ENCODE results near the gene ALKAL2.

ALKAL2 gene

GRCh38 chr2:255195-255594 is 32.7 kb downstream of the ALKAL2 start:
- TF ChIP-seq CTCF (IDR thresholded peaks at IDR 0.05; ENCODE audit: low read depth, low read length), result no peak
- no peak overlapping the region for H3K4me3 ChIP-seq (ENCODE audit: low read depth, low read length)

GRCh38 chr2:254241-254640 is 33.6 kb downstream of the ALKAL2 start:
- no peak for TF ChIP-seq CTCF (IDR thresholded peaks at IDR 0.05; ENCODE audit: low read depth, low read length)
- H3K4me3 ChIP-seq (ENCODE audit: low read depth, low read length), result no peak overlapping the region

- H3K4me3 ChIP-seq (ENCODE audit: low read depth, low read length), result no peak overlapping the region
- no peak for TF ChIP-seq CTCF (IDR thresholded peaks at IDR 0.05; ENCODE audit: low read depth, low read length)
Observed at GRCh38 chr2:253202-253638, 34.7 kb downstream of the ALKAL2 start.

GRCh38 chr2:252001-252602 is 35.8 kb downstream of the ALKAL2 start:
- no peak for TF ChIP-seq CTCF (IDR thresholded peaks at IDR 0.05; ENCODE audit: low read depth, low read length)
- no peak overlapping the region for H3K4me3 ChIP-seq (ENCODE audit: low read depth, low read length)

GRCh38 chr2:249538-250042 is 38.3 kb downstream of the ALKAL2 start:
- H3K4me3 ChIP-seq (ENCODE audit: low read depth, low read length), result no peak overlapping the region
- no peak for TF ChIP-seq CTCF (IDR thresholded peaks at IDR 0.05; ENCODE audit: low read depth, low read length)

- no peak for TF ChIP-seq CTCF (IDR thresholded peaks at IDR 0.05; ENCODE audit: low read depth, low read length)
- H3K4me3 ChIP-seq (ENCODE audit: low read depth, low read length), result no peak overlapping the region
Observed at GRCh38 chr2:248724-249123, 39.2 kb downstream of the ALKAL2 start.

GRCh38 chr2:246489-247144 is 41.3 kb downstream of the ALKAL2 start:
- H3K4me3 ChIP-seq (ENCODE audit: low read depth, low read length), result no peak overlapping the region
- TF ChIP-seq CTCF (IDR thresholded peaks at IDR 0.05; ENCODE audit: low read depth, low read length), result peak; percentile 39; the same call in 1 of the 2 replicates

Measured in WI38 (cell line).